NCI-H2029 treated with DMSO at 0.1 percent for 48 hours (cell line): ENCODE results near the gene GPR52.
"Not testable (repeated sequence)": the region's sequence is repeated elsewhere in the genome, so short reads cannot be mapped to it uniquely, and the experiment has no call there.

ENCODE experiments used
- DNase-seq: peaks from one replicate; lab custom pipeline; 2025; lab: John Stamatoyannopoulos, UW

The GPR52 gene, protein sequence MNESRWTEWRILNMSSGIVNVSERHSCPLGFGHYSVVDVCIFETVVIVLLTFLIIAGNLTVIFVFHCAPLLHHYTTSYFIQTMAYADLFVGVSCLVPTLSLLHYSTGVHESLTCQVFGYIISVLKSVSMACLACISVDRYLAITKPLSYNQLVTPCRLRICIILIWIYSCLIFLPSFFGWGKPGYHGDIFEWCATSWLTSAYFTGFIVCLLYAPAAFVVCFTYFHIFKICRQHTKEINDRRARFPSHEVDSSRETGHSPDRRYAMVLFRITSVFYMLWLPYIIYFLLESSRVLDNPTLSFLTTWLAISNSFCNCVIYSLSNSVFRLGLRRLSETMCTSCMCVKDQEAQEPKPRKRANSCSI

DNA sequence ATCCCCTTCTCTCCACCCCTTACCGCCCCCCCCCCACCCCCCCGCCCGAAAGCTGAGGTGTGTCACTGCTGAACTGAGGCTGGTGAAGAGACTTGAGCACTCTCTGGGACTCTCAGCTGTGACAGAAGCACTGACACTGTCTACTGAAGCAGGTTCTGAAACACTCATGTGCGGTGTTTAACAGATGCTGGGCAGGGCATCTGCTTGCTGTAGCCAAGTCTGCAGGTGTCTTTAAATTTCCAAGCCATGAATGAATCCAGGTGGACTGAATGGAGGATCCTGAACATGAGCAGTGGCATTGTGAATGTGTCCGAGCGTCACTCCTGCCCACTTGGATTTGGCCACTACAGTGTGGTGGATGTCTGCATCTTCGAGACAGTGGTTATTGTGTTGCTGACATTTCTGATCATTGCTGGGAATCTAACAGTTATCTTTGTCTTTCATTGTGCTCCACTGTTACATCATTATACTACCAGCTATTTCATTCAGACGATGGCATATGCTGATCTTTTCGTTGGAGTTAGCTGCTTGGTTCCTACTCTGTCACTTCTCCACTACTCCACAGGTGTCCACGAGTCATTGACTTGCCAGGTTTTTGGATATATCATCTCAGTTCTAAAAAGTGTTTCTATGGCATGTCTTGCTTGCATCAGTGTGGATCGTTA is at the start of gene GPR52:
Gene GPR52 (plus strand): TSS at position 99 of the 665 bp plus-strand sequence. CDS start 148 bp downstream, at position 247.
- DNase-seq, result no peak

DNA sequence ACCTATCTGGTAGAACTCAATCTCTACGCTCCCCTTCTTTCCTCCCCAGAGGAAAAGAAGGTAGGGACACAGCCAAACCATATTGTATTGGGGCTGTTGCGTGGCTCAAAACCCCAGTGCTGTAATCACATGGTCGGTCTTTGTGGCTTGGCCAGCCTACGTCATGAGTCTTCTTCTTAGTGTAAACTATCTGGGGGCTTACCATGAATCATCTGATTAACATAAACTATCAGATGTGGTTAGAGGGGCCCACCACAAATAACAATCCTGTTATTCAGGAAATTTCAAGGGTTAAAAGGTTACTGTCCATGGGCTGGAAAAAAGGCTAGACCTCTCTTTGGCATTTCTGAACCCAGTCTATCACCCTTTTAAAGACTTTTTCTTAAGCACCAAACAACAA is 49.5 kb upstream of the GPR52 start:
- DNase-seq, result no peak

DNA sequence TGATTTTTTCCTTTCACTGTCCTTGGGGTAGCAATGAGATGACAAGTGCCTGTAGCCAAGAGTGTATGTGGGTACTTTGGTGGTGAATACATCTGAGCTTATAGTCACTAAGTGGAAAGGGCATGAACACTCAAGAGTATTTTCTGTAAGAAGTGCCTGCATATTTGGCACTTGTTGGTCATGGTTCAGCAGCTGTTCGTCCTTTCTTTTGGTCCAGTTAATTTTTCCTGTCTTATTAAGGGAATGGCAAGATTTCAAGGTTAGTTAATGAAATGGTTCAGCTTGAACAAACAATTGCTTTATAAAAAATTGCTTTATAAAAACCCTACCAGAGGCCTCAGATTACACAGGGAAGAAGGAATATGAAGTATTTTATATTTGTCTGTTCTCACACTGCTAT is 48.6 kb upstream of the GPR52 start:
- DNase-seq, result no peak

DNA sequence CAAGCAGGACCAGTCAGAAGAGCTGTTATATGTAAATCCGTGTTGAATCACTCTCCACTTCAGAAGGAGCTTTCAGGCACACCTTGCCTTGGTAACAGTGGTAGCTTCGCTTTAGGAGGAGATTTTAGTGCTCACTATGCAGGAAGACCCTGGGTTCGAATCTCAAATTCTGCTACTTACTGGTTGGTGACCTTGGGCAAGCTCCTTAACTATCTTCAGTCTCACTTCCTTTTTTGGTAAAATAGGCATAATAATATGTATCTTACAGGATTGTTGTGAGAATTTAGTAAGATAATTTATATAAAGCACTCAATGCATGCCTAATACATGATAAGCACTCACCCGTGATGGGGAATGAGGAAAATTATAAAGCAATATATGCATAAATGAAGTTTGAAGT is 46.7 kb upstream of the GPR52 start:
- no peak for DNase-seq

DNA sequence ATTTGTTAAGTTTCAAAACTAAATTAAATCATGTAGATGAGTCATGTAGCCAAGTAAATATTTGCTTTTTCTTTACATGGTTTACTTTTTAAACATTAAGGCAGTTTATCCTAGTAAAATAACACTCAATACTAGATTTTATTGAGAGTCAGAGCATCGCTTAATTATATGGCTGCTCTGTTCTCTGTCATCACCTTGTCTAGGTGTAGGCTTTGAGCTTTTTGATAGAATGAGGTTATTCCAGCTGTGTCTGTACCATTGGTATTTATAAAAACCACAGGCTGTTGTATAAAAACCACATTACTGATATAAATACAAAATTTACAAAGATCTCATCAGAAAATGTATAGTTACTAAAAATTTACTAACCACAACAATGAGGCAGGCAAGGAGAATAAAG is 42.5 kb upstream of the GPR52 start:
- no peak for DNase-seq

DNA sequence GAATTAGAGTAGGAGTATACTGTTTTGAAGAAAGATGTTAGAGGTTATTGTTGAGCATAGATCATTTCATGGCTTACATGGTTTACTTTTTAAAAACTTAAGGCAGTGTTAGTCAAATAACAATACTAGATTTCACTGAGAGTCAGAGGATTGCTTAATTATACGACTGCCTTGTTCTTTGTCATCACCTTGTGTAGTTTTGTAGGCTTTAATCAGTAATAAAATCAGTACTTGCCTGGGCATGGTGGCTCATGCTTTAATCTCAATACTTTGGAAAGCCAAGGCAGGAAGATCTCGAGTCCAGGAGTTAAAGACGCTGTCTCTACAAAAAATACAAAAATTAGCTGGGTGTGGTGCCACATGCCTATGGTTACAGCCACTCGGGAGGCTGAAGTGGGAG is 41.3 kb upstream of the GPR52 start:
- DNase-seq, result no peak

DNA sequence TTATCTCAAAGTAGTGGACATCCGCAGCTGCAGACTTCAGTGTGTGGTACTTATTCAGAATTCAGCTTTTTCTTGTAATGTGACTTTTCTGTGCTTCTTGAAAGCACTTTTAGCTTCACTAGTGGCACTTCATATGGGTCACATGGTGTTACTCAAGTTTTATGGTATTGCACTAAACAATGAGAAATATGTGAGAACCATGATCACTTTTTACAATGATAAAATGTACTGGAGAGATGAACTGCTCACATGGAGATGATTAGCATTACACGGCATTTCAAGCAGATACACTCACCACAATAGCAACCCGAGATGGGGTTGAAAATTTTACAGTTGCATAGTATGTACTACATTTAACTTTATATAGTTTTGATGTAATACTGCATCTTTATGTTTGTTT is 40.1 kb upstream of the GPR52 start:
- DNase-seq, result no peak

DNA sequence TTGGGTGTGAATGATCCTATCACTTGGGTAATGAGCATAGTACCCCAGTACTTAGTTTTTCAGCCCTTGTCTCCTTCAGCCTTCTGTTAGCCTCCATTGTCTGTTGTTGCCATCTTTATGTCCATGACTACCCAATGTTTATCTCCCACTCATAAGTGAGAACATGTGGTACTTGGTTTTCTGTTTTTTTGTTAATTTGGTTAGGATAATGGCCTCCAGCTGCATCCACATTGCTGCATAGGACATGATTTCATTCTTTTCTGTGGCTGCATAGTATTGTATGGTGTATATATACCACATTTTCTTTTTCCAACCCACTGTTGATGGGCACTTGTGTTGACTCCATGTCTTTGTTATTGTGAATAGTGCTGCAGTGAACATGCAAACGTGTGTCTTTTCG is 39.6 kb upstream of the GPR52 start:
- no peak for DNase-seq

DNA sequence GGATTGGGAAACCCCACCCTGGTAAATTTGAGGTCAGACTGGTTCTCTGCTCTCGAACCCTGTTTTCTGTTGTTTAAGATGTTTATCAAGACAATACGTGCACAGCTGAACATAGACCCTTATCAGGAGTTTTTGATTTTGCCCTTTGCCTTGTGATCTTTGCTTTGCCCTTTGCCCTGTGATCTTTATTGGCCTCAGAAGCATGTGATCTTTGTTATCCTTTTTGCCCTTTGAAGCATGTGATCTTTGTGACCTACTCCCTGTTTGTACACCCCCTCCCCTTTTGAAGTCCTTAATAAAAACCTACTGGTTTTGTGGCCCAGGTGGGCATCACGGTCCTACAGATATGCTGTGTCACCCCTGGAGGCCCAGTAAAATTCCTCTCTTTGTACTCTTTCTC is 38.0 kb upstream of the GPR52 start:
- DNase-seq, result not testable (repeated sequence)

DNA sequence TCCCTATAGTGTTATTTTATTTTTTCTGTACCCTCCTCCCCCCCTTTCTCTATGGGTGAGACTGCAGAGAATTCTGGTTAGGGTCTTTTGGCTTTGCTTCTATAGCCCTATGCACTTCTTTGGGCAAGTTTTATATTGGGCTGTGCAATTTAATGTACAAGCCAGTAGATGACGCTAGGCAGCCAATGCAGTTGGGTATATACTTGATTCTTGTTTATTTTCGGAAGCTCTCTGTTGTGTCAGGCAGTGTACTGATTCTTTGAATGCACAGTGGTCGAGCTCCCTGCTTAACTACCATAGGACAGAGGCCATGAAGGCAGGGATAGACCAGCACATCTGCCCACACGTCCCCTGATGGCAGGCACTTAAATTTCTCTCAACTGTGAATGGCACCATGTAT is 34.1 kb upstream of the GPR52 start:
- no peak for DNase-seq

DNA sequence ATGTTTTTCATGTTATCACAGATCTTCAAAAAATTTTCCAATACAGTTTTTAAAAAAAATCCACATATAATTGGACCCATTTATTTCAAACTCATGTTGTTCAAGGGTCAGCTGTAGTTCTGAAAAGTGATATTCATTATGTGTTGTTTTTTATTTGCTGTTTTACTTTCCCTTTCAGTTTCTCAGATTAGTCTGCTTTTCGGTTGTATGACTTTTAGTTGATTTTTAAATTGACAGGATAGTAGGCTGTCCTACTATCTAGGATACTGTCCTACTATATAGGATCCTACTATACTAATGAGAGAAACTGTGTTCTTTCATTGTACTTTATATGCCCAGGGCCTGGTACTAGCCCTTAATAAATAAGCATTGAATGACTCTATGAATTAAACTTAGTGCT is 33.6 kb upstream of the GPR52 start:
- no peak for DNase-seq

DNA sequence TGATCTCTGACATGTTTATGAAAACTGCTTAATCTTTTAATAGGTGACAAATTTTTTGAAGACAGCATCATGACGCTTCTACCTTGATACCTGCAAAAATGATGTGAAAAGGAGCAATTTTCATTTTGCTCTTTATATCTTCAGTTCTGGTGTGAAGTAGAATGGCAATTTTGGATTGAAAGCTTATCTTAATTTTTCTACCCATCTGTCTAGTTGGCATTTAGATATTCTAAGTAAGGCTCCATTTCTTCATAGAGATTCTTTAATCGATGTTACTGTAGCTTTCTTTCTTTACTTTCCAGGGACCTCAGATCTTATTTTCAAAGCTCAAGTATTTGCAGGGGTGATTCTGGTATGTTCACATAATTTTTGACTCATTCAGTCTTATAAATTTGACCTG is 32.3 kb upstream of the GPR52 start:
- no peak for DNase-seq

DNA sequence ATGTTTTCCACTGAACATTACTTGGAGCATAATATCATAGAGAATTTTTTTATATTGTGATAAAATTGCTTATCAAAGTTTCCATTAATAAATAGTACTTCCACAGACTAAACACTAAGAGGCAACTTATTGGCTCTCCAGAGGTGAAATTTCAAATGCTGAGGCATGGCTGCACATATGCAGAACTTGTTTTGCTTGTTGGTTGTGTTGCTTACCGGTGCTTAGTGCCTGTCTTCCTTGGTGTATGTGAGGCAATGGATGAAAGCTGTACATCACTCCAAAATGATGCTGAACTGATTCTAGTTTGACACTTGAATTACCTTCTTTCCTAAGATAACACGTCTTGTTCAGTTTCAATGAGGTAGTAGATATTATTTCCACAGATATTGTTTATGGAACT is 29.8 kb upstream of the GPR52 start:
- no peak for DNase-seq

DNA sequence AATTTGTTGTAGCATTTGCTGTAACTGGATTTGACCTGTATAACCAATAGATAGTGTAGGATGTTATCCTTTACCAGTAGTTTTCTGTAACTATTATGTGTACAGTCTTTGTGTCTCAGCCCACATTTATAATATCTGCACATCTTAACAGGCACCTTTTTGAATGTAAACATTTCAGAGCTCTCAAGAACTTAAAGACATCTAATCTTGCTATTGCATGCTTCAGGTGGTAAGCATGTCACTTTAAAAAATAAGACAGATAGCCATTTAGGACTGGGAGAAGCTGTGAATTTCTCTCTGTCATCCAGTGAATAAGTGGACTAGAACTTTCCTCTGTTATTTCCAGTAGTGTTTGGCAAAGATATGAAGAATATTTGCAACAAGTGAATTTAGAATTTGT is 22.6 kb upstream of the GPR52 start:
- DNase-seq, result no peak

DNA sequence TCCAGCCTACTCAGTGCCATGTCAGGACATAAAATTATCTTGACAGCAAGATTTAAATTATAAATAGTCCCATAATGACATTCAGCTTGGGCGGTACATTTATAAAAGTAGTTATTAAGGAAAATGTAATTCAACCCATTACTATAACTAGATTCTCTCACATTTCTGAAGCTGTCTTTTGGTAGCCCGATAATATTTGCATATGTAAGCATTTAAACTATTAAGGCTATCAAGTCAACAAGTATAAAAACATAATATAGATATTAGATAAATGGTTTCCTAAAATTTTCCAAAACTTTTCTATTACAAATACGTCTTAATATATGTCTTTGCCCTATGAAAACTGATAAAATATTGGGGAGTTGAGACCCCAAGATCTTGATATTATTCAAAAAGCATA is 21.6 kb upstream of the GPR52 start:
- no peak for DNase-seq

DNA sequence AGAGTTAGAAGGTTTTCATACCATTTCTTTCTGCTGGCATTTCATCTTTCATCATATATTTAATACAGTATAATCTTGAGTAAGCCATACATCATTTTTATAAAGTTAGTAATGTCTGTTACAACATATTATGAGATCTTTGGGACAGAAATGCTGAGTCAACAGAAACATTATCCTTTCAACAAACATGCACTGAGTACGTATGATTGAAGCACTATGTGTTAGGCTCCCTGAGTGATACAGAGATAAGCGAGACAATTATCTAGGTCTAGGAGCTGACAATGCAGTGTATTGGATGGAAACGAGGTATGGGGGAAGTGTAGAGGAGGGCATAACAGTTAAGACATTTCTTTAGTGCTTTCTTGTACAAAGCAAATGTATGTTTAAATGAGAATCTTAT is 19.7 kb upstream of the GPR52 start:
- DNase-seq, result no peak

DNA sequence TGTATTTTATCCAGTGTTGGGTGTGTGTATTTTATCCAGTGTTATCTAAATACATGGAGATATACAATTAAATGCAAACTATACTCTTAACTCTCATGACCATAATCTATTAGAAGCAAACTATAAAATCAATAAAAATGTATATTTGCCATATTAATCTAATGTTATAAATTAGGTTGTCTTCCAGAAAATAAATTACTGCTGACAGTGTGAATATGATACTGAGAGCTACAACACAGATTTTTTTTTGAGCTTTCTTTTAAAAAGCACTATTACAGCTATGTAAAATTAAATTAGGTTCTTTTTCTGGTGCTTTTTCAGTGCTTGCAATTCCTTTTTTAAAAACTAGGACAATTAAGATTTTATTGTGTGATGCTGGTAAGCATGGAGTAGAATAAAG is 19.0 kb upstream of the GPR52 start:
- DNase-seq, result no peak

DNA sequence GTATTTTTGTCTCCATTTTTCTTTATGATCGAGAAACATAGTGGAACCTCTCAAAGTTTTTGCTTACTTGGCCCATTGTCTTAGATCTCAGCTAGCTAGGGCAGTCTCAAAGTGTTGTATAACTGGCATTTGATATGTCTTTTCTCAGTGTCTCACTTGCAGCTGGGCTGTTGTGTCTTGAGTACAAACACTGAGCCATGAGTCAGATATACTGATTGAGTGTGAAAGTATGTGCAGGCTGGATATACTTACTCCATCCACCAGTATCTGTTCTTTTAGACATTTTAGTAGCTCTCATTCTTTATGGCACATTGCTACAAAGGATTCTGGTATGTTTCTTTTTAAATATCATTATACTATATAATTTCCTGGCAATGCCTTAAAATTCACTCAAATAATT is 14.3 kb upstream of the GPR52 start:
- DNase-seq, result no peak

DNA sequence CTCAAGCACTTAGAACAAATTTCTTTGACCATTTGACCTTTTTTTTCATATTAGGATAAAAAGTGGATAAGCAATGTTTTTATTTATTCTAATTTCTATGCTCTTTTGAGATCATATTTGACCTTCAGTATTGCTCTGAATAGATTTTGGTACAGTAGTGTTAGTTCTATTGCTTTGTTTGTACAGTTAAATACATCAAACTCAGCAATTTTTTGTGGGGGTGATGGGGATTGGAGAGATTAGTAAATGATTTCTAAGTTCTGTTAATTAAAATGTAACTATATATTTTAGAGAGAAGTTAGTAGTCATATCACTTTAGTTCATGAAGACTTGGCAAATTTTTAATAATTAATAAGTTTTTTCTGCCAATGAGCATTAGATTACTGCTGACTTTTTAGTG is 2.4 kb upstream of the GPR52 start:
- no peak for DNase-seq

DNA sequence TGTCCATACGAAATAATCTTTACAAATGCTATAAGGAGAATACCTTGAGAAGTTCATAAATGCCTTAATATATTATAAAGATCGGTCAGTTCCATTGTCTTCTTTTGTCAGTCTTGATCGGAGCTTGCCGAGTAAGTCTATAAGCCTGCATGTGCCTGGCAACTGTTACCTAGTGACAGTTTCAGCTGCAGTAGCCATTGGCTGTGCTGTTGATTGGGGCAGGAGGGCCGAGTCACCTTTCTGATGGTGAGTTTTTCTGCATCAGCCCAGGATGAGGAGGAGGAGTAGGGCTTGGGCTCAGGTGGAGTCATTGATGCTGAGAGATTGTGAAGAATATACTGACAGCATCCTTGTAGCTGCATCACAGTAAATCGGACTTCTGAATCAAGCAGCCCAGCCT is 1.9 kb upstream of the GPR52 start:
- DNase-seq, result no peak

DNA sequence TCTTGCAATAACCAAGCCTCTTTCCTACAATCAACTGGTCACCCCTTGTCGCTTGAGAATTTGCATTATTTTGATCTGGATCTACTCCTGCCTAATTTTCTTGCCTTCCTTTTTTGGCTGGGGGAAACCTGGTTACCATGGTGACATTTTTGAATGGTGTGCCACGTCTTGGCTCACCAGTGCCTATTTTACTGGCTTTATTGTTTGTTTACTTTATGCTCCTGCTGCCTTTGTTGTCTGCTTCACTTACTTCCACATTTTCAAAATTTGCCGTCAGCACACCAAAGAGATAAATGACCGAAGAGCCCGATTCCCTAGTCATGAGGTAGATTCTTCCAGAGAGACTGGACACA is 743 bp downstream of the GPR52 start:
- no peak for DNase-seq

DNA sequence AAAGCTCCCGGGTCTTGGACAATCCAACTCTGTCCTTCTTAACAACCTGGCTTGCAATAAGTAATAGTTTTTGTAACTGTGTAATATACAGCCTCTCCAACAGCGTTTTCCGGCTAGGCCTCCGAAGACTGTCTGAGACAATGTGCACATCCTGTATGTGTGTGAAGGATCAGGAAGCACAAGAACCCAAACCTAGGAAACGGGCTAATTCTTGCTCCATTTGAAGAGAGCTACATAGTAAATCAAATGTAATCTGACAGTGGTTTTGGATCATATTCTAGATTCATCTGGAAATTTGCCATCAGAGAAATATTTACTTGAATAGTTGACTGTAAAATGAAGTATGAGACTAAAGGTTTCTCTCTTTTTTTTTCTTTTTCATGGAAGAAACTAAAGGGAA is 1.2 kb downstream of the GPR52 start:
- no peak for DNase-seq

DNA sequence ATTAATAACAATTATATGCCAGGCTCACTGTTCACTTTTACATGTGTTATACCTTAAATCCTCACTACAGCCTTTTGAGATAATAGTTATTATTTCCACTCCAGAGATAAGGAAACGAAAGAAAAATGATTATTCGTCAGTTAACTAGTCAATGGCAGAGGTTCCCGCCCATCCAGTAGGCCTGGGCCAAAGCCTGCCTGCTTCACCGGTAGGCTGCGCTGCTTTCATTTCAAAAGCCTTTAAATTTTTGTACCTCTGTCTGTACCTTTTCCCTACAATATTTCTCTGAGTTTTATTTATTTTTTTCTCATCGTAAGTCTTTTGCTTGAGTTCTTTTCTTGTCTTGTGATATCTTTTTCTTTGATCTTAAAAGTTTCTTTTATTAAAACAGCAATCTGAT is 3.6 kb downstream of the GPR52 start:
- no peak for DNase-seq

DNA sequence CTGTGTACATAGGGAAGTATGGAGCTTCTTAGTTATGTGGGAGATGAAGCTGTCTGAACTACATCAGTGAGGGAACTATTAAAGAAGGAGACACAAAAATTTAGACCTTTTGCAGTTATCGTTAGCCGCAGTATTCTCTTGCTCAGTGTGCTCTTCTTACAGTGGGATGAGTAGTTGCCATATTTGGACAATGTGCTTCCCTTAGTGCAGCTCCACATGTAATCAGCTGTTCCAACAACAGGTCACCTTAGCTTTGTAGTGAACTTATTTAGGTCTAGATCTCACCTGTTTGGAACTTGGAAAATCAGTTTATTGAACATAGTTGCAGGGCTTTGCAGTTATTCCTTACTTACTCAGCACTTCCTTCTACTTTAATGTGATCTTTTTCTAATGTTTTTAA is 18.1 kb downstream of the GPR52 start:
- DNase-seq, result no peak
